SK-N-SH (cell line): ENCODE results near the gene RFC4. TPM values are rescaled to one million over a fixed set of nuclear protein-coding genes. Genes with fewer than 3 reads are reported as not detected.

ENCODE experiments used
- CTCF ChIA-PET: fragments of 300-600, 350-600 bp; formaldehyde crosslinking; extraction: SDS; loops from one replicate; lab custom pipeline; 2021; lab: Yijun Ruan, JAX
- POLR2A ChIA-PET: fragments of 350-600 bp; sonication (Branson Sonifier 250); formaldehyde crosslinking; extraction: SDS; loops from one replicate; lab custom pipeline; 2020; ENCODE audit warnings: antibody characterized with exemption, inconsistent platforms; lab: Yijun Ruan, JAX
- DNase-seq: peaks from one replicate; pipeline ENCODE4 v3.0.0; 2012
- H2AFZ ChIP-seq: fragments of 200-600 bp; sonication (generic); 2 replicates; pipeline ENCODE4 v1.8.1; 2016; ENCODE audit warnings: antibody characterized with exemption, mild to moderate bottlenecking, low read depth
- H3F3A ChIP-seq: fragments of 200-600 bp; sonication (generic); replicated peaks from 2 replicates; pipeline ENCODE3; 2016; ENCODE audit warnings: antibody characterized with exemption, mild to moderate bottlenecking; ENCODE audit not compliant: insufficient read depth
- H3K27ac ChIP-seq, 2 experiments: fragments of 200-500 bp in 1 of 2; fragments of 200-600 bp in 1 of 2; sonication (Bioruptor generic) in 1 of 2; sonication (generic), shearing (Covaris generic) in 1 of 2; 2 replicates each; pipeline versions ENCODE4 v1.5.1 to v1.6.1; 2014 to 2016; ENCODE audit warnings: low read depth in 2 of 2, inconsistent platforms in 1 of 2, low read length in 1 of 2, mild to moderate bottlenecking in 1 of 2, mixed read lengths in 1 of 2
- H3K27me3 ChIP-seq: fragments of 200-600 bp; sonication (generic), shearing (Covaris generic); 2 replicates; pipeline ENCODE4 v1.6.1; 2016; ENCODE audit warnings: mixed run types; ENCODE audit not compliant: insufficient read depth
- H3K36me3 ChIP-seq, 2 experiments: fragments of 200-500 bp in 1 of 2; fragments of 200-600 bp in 1 of 2; sonication (Bioruptor generic) in 1 of 2; sonication (generic) in 1 of 2; replicated peaks in 1 of 2; 2 replicates each; pipeline versions ENCODE3 to v1.5.1; 2014 to 2016; ENCODE audit warnings: low read length in 1 of 2, mild to moderate bottlenecking in 1 of 2; ENCODE audit not compliant: insufficient read depth in 2 of 2, control insufficient read depth in 1 of 2
- H3K4me1 ChIP-seq, 2 experiments: fragments of 200-500 bp in 1 of 2; fragments of 200-600 bp in 1 of 2; sonication (Bioruptor generic) in 1 of 2; sonication (generic), shearing (Covaris generic) in 1 of 2; 2 replicates each; pipeline versions ENCODE4 v1.5.1 to v1.6.1; 2014 to 2016; ENCODE audit warnings: low read depth in 1 of 2, low read length in 1 of 2, mixed run types in 1 of 2; ENCODE audit not compliant: insufficient read depth in 2 of 2, control insufficient read depth in 1 of 2
- H3K4me2 ChIP-seq: fragments of 200-600 bp; sonication (generic), shearing (Covaris generic); 2 replicates; pipeline ENCODE4 v1.6.1; 2017; ENCODE audit warnings: mixed run types
- H3K4me3 ChIP-seq, 2 experiments: fragments of 200-500 bp in 1 of 2; fragments of 200-600 bp in 1 of 2; sonication (Bioruptor generic) in 1 of 2; sonication (generic), shearing (Covaris generic) in 1 of 2; 2 replicates each; pipeline versions ENCODE4 v1.5.1 to v1.8.1; 2014 to 2016; ENCODE audit warnings: low read depth in 2 of 2, inconsistent platforms in 1 of 2, low read length in 1 of 2, mild to moderate bottlenecking in 1 of 2, mixed read lengths in 1 of 2, moderate library complexity in 1 of 2
- H3K79me2 ChIP-seq: fragments of 200-600 bp; sonication (generic); 2 replicates; pipeline ENCODE4 v1.8.1; 2017; ENCODE audit warnings: mild to moderate bottlenecking; ENCODE audit not compliant: insufficient read depth
- H3K9ac ChIP-seq: fragments of 200-600 bp; sonication (generic); 2 replicates; pipeline ENCODE4 v1.6.1; 2017; ENCODE audit warnings: mixed run types
- H3K9me2 ChIP-seq: fragments of 200-600 bp; sonication (generic); 2 replicates; pipeline ENCODE4 v1.6.1; 2017; ENCODE audit warnings: mixed run types
- H3K9me3 ChIP-seq: fragments of 200-600 bp; sonication (generic); 2 replicates; pipeline ENCODE4 v1.6.1; 2017; ENCODE audit warnings: mixed run types, mild to moderate bottlenecking, moderate library complexity
- H4K20me1 ChIP-seq: fragments of 200-600 bp; sonication (generic); 2 replicates; pipeline ENCODE4 v1.6.1; 2017; ENCODE audit warnings: mild to moderate bottlenecking, mixed run types; ENCODE audit not compliant: insufficient read depth
- EZH2phosphoT487 ChIP-seq: fragments of 200-600 bp; sonication (generic); IDR thresholded peaks from 2 replicates; pipeline ENCODE4 v1.6.1; 2017; ENCODE audit warnings: low read depth, mixed run types, mild to moderate bottlenecking, antibody characterized with exemption, moderate library complexity, borderline replicate concordance
- GABPA ChIP-seq: IDR thresholded peaks from 2 replicates; pipeline ENCODE4 v1.4.0; 2012; ENCODE audit warnings: low read depth, mild to moderate bottlenecking
- MXI1 ChIP-seq: IDR thresholded peaks from 2 replicates; pipeline ENCODE4 v1.6.1; 2012; ENCODE audit warnings: mild to moderate bottlenecking, low read depth, low read length, improper control_type of control experiment
- NRF1 ChIP-seq: IDR thresholded peaks from 2 replicates; pipeline ENCODE4 v1.6.1; 2012; ENCODE audit warnings: low read depth, mild to moderate bottlenecking, low read length
- POLR2AphosphoS5 ChIP-seq: IDR thresholded peaks from 2 replicates; pipeline ENCODE4 v1.6.1; 2012; ENCODE audit warnings: low read depth, low read length
- RFX5 ChIP-seq: IDR thresholded peaks from 2 replicates; pipeline ENCODE4 v1.6.1; 2012; ENCODE audit warnings: mild to moderate bottlenecking, improper control_type of control experiment, low read length
- TCF12 ChIP-seq: IDR thresholded peaks from 2 replicates; pipeline ENCODE4 v1.4.0; 2012
- WGBS: methylation state at CpG from one replicate; pipeline ENCODE4 v1.1.6; 2017; ENCODE audit warnings: low lambda C conversion rate; 5-methylcytosine and 5-hydroxymethylcytosine counted together
- polyA plus RNA-seq, 3 experiments: library from polyadenylated mRNA; depleted of rRNA; stranded (reverse); fragments of >200 nt; gene quantifications; 2 replicates each; pipeline ENCODE4 v1.2.3, GENCODE V29; 2012
- TF ChIP-seq, protein P1 (sequence below): IDR thresholded peaks from 2 replicates; pipeline ENCODE4 v1.6.1; 2012; ENCODE audit warnings: mild to moderate bottlenecking, low read depth, low read length, moderate library complexity
- TF ChIP-seq, protein P2 (sequence below): IDR thresholded peaks from 2 replicates; pipeline ENCODE4 v1.4.0; 2012; ENCODE audit warnings: low read depth
- TF ChIP-seq, protein P3 (sequence below): fragments of 200-600 bp; sonication (generic); IDR thresholded peaks from 2 replicates; pipeline ENCODE4 v1.6.1; 2017; ENCODE audit warnings: antibody characterized with exemption, mild to moderate bottlenecking, moderate library complexity
- TF ChIP-seq, protein P4 (sequence below): IDR thresholded peaks from 2 replicates; pipeline ENCODE4; 2012

Gene RFC4
- polyA plus RNA-seq, 1 of the 3 experiments (the other 2 are of a cell fraction): 13.1 TPM

DNA sequence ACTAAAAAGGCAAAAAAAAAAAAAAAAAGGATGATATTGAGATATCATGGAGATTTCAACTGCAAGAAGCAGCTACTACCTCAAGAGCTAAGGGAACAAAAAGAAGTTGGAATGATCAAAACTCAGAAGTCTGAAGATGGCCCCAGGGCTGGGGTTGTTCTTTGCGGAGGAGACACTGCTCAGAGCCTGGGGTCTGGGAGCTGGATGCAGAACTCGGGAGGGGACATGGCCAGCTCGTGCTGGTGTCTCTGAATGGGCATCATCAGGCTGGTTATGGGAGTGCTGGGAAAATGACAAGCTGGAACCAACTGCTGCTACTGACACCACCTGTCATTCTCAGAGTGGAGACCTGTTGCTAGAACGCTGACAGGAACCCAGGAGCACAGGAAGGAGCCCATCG, 22.1 kb upstream of the RFC4 start:
- no peak overlapping the region for H3K27ac ChIP-seq
- H3K27me3 ChIP-seq: peaks cover 45% of the 10 kb centered on the region
- H3K9me3 ChIP-seq: no peaks in the 10 kb centered on the region
- no peak for TF ChIP-seq TCF12
- TF ChIP-seq, protein P1, sequence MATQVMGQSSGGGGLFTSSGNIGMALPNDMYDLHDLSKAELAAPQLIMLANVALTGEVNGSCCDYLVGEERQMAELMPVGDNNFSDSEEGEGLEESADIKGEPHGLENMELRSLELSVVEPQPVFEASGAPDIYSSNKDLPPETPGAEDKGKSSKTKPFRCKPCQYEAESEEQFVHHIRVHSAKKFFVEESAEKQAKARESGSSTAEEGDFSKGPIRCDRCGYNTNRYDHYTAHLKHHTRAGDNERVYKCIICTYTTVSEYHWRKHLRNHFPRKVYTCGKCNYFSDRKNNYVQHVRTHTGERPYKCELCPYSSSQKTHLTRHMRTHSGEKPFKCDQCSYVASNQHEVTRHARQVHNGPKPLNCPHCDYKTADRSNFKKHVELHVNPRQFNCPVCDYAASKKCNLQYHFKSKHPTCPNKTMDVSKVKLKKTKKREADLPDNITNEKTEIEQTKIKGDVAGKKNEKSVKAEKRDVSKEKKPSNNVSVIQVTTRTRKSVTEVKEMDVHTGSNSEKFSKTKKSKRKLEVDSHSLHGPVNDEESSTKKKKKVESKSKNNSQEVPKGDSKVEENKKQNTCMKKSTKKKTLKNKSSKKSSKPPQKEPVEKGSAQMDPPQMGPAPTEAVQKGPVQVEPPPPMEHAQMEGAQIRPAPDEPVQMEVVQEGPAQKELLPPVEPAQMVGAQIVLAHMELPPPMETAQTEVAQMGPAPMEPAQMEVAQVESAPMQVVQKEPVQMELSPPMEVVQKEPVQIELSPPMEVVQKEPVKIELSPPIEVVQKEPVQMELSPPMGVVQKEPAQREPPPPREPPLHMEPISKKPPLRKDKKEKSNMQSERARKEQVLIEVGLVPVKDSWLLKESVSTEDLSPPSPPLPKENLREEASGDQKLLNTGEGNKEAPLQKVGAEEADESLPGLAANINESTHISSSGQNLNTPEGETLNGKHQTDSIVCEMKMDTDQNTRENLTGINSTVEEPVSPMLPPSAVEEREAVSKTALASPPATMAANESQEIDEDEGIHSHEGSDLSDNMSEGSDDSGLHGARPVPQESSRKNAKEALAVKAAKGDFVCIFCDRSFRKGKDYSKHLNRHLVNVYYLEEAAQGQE: no peak
- no peak for TF ChIP-seq NRF1
- no peak for TF ChIP-seq RFX5
- TF ChIP-seq, all 33 proteins: peak for 0
- ChIA-PET POLR2A (interaction anchor here (1.4 kb wide), 1 partner anchor 45 kb away, joined by 14 read pairs; the partner anchor contains the start of gene EIF4A2), CTCF (interaction anchor here (0.9 to 1.6 kb wide), 4 partner anchors 19 to 851 kb away, joined by 3 to 5 read pairs (median 3); no protein-coding TSS in a partner anchor)
- Histone ChIP-seq H3K4me2 (no peak overlapping the region), H3K4me3 (no peak overlapping the region), H2AFZ (no peak overlapping the region), H3K4me1 (peaks cover 0 to 5% of the 10 kb centered on the region in 2 experiments; a peak in 1 of 4 replicates), H3K9ac (no peak overlapping the region), H3K79me2 (no peaks in the 10 kb centered on the region), H4K20me1 (no peaks in the 10 kb centered on the region), H3F3A (peaks cover 3% of the 10 kb centered on the region), H3K36me3 (no peaks in the 10 kb centered on the region), H3K9me2 (no peaks in the 10 kb centered on the region)
- no peak for DNase-seq
- 25% methylated on average over 3 of the region's 5 CpGs for WGBS

DNA sequence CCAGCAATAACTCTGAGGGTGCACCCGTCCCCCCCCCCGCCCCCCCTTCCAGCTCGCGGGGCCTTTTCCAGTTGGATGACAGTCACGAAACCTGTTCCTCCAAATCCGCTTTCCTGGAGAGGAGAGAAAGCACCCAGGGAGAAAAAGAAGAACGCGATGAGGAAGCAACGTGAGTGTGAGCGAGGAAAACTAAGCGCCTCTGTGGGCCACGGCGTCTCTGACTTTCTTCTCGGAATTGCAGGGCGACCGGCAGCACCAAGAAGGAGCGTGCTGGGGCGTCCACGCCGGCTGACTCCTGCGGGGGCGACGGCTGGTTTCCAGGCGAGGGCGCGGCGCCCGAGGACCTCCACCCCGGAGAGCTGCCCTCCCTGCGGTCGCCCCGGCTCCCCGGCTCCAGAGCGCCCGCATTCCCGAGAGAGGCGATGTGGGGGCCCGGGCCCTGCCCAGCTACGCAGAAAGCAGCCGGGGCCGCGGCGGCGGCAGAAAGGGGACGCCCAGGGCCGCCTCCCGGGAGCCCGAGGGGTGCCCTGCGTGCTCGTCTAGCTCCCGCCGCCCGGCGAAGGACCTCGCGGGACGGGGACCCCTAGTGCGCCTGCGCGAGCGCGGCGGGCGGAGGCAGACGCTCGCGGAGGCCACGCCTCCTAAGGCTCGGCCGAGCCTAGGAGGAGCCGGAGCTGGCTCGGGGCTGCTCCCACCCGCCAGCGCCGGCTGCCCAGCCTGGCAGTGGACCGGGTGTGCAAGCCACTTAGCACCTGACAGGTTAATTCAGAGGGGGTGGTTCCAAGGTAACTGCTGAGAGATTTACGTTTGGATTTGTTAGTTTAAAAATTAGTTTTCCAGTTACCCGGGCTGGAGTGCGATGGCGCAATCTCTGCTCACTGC, 20.9 kb upstream of the RFC4 start:
- no peaks in the 10 kb centered on the region for H3K79me2 ChIP-seq
- TF ChIP-seq MXI1: no peak
- TF ChIP-seq GABPA: no peak
- TF ChIP-seq NRF1: peak; percentile 77
- TF ChIP-seq, protein P2, sequence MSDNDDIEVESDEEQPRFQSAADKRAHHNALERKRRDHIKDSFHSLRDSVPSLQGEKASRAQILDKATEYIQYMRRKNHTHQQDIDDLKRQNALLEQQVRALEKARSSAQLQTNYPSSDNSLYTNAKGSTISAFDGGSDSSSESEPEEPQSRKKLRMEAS: peak; percentile 34; the same call in 1 of the 2 replicates
- TF ChIP-seq EZH2phosphoT487: no peak
- peak; percentile 39; the same call in 1 of the 2 replicates for TF ChIP-seq POLR2AphosphoS5
- TF ChIP-seq, protein P3, sequence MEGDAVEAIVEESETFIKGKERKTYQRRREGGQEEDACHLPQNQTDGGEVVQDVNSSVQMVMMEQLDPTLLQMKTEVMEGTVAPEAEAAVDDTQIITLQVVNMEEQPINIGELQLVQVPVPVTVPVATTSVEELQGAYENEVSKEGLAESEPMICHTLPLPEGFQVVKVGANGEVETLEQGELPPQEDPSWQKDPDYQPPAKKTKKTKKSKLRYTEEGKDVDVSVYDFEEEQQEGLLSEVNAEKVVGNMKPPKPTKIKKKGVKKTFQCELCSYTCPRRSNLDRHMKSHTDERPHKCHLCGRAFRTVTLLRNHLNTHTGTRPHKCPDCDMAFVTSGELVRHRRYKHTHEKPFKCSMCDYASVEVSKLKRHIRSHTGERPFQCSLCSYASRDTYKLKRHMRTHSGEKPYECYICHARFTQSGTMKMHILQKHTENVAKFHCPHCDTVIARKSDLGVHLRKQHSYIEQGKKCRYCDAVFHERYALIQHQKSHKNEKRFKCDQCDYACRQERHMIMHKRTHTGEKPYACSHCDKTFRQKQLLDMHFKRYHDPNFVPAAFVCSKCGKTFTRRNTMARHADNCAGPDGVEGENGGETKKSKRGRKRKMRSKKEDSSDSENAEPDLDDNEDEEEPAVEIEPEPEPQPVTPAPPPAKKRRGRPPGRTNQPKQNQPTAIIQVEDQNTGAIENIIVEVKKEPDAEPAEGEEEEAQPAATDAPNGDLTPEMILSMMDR: no peak
- TF ChIP-seq, protein P4, sequence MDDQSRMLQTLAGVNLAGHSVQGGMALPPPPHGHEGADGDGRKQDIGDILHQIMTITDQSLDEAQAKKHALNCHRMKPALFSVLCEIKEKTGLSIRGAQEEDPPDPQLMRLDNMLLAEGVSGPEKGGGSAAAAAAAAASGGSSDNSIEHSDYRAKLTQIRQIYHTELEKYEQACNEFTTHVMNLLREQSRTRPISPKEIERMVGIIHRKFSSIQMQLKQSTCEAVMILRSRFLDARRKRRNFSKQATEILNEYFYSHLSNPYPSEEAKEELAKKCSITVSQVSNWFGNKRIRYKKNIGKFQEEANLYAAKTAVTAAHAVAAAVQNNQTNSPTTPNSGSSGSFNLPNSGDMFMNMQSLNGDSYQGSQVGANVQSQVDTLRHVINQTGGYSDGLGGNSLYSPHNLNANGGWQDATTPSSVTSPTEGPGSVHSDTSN: no peak
- ChIA-PET POLR2A (interaction anchor here (1.4 kb wide), 1 partner anchor 44 kb away, joined by 14 read pairs; the partner anchor contains the start of gene EIF4A2), CTCF (interaction anchor here (0.9 to 1.6 kb wide), 5 partner anchors 20 to 338 kb away, joined by 3 to 5 read pairs (median 3); no protein-coding TSS in a partner anchor)
- peak overlapping the region; percentile 53 to 63; a peak in 3 of 4 replicates for H3K4me3 ChIP-seq
- H3K27me3 ChIP-seq: peaks cover 44% of the 10 kb centered on the region
- H4K20me1 ChIP-seq: no peaks in the 10 kb centered on the region
- no peaks in the 10 kb centered on the region for H3K9me3 ChIP-seq
- no peak overlapping the region for H3K27ac ChIP-seq
- H3K4me2 ChIP-seq: peak overlapping the region; percentile 88
- H3K4me1 ChIP-seq: peaks cover 0 to 5% of the 10 kb centered on the region in 2 experiments; a peak in 1 of 4 replicates
- no peaks in the 10 kb centered on the region for H3K9me2 ChIP-seq
- H3K9ac ChIP-seq: peak overlapping the region; percentile 58; the same call in 1 of the 2 replicates
- no peaks in the 10 kb centered on the region for H3K36me3 ChIP-seq
- peak; percentile 99 for DNase-seq
- peak overlapping the region; percentile 83; the same call in 1 of the 2 replicates for H2AFZ ChIP-seq
- peaks cover 3% of the 10 kb centered on the region for H3F3A ChIP-seq
- WGBS: 3% methylated on average over 21 of the region's 80 CpGs
